ENCODE measurements around the gene ARL5C. TPM values are rescaled to one million over a fixed set of nuclear protein-coding genes. Genes with fewer than 3 reads are reported as not detected.

Gene ARL5C
- total RNA-seq, 1 experiment from 2014 or later = not detected

- H3K27ac Mint-ChIP-seq = peak overlapping the region in 2 of 3 experiments; percentile 72 to 80; a peak in 2 of 7 replicates
- no CpG with 5 or more reads among the region's 4 CpGs for WGBS (ENCODE audit: extremely low coverage, insufficient read length, low lambda C conversion rate)
- no peak overlapping the region for H4K8ac ChIP-seq (replicated peaks; ENCODE audit: insufficient read length, low read depth, low read length)
These were observed 32.2 kb upstream of the ARL5C start for GRCh38 chr17:39198186-39198566.

More at GRCh38 chr17:39198186-39198566, 32.2 kb upstream of the ARL5C start:
- no peak overlapping the region for H2BK20ac ChIP-seq (ENCODE audit: low read depth, low read length, poor library complexity, severe bottlenecking)
- H2BK12ac ChIP-seq (ENCODE audit: insufficient read length, low read depth, low read length) = no peak overlapping the region
- peaks cover 4% of the 10 kb centered on the region for H3K79me1 ChIP-seq (ENCODE audit: insufficient read depth, low read depth, low read length, poor library complexity, severe bottlenecking)
- Mint-ChIP-seq H3K9me3 (peaks cover 0 to 7% of the 10 kb centered on the region in 2 experiments; a peak in 1 of 5 replicates), H3K4me3 (peak overlapping the region; percentile 98), H3K36me3 (ENCODE audit: insufficient read depth in 1 of 3, low read depth in 3 of 3) (peaks cover 29 to 39% (median 38%) of the 10 kb centered on the region in 3 experiments), H3K4me1 (peaks cover 37 to 55% of the 10 kb centered on the region in 2 experiments), H3K27me3 (ENCODE audit: low read depth) (no peaks in the 10 kb centered on the region)
- no peak overlapping the region for H3K56ac ChIP-seq (ENCODE audit: insufficient read length, low read depth, low read length)
- peaks cover 9% of the 10 kb centered on the region; the same call in 1 of the 2 replicates for H3K79me2 ChIP-seq (ENCODE audit: insufficient read depth, low read length)
- no peak overlapping the region for H3K23ac ChIP-seq (ENCODE audit: insufficient read length, low read depth, low read length)
- peak overlapping the region; percentile 68 for H3K4me2 ChIP-seq (ENCODE audit: insufficient read depth, insufficient read length, low read length)
- H4K91ac ChIP-seq (ENCODE audit: insufficient read length, low read depth, low read length) = no peak overlapping the region
- H2BK120ac ChIP-seq (ENCODE audit: low read depth, low read length, poor library complexity, severe bottlenecking) = no peak overlapping the region
- H3K4ac ChIP-seq (ENCODE audit: low read depth, low read length) = no peak overlapping the region
- H3K27me3 ChIP-seq (ENCODE audit: insufficient read depth, low read length) = no peaks in the 10 kb centered on the region
- no peak overlapping the region for H2BK5ac ChIP-seq (ENCODE audit: insufficient read length, low read length)
- no peak overlapping the region for H2AFZ ChIP-seq (ENCODE audit: low read length)
- peaks cover 4% of the 10 kb centered on the region for H4K20me1 ChIP-seq (ENCODE audit: control insufficient read depth, insufficient read depth, insufficient read length)
- no peak overlapping the region for H4K5ac ChIP-seq (ENCODE audit: insufficient read length, low read depth, low read length)
- DNase-seq = no peak
- H3K23me2 ChIP-seq (ENCODE audit: insufficient read length, low read depth, low read length, poor library complexity, severe bottlenecking) = peaks cover 15% of the 10 kb centered on the region
- peaks cover 4% of the 10 kb centered on the region; the same call in 1 of the 2 replicates for H3K4me1 ChIP-seq (ENCODE audit: insufficient read depth, low read length)
- TF ChIP-seq, protein P1, sequence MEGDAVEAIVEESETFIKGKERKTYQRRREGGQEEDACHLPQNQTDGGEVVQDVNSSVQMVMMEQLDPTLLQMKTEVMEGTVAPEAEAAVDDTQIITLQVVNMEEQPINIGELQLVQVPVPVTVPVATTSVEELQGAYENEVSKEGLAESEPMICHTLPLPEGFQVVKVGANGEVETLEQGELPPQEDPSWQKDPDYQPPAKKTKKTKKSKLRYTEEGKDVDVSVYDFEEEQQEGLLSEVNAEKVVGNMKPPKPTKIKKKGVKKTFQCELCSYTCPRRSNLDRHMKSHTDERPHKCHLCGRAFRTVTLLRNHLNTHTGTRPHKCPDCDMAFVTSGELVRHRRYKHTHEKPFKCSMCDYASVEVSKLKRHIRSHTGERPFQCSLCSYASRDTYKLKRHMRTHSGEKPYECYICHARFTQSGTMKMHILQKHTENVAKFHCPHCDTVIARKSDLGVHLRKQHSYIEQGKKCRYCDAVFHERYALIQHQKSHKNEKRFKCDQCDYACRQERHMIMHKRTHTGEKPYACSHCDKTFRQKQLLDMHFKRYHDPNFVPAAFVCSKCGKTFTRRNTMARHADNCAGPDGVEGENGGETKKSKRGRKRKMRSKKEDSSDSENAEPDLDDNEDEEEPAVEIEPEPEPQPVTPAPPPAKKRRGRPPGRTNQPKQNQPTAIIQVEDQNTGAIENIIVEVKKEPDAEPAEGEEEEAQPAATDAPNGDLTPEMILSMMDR (conservative IDR thresholded peaks at IDR 0.05) = no peak
- no peak overlapping the region for H2BK15ac ChIP-seq (ENCODE audit: low read depth, low read length)
- no peak overlapping the region for H3K14ac ChIP-seq (ENCODE audit: insufficient read depth, low read length)
- H3K9me3 ChIP-seq (ENCODE audit: control insufficient read depth, low read depth, low read length) = no peaks in the 10 kb centered on the region
- no peak overlapping the region for H3T11ph ChIP-seq (ENCODE audit: low read length)
- H3K27ac ChIP-seq (ENCODE audit: insufficient read length, low read depth, low read length) = no peak overlapping the region
- H3K18ac ChIP-seq (ENCODE audit: insufficient read length, low read depth, low read length) = no peak overlapping the region
- no peak overlapping the region for H3K9ac ChIP-seq (ENCODE audit: extremely low read depth, insufficient read length, low read length)
- H2AK5ac ChIP-seq (ENCODE audit: insufficient read length, low read length) = no peak overlapping the region
